ENCODE measurements around the gene SHKBP1.

SHKBP1 gene

DNA sequence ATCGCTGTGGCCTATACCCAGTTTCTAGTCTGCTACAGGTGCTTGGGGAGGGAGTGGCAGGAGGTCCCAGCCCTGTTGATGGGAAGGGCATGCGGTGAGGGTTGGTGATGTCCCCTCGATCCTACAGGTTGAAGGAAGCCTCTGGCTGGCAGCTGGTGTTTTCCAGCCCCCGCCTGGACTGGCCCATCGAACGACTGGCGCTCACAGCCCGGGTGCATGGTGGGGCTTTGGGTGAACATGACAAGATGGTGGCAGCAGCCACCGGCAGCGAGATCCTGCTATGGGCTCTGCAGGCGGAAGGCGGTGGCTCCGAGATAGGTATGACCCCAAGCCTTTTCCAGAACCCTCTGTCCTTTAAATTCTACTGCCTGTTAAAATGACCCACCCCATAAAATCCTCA lies 3.9 kb downstream of the SHKBP1 start:
- Histone ChIP-seq H3K4me1 (no peaks in the 10 kb centered on the region; the same call in 1 of the 2 replicates), H3K27me3 (no peaks in the 10 kb centered on the region), H3K9me3 (no peaks in the 10 kb centered on the region; the same call in 1 of the 2 replicates), H3K4me3 (ENCODE audit: low read depth, low read length) (no peak overlapping the region), H3K36me3 (no peaks in the 10 kb centered on the region; the same call in 1 of the 2 replicates)
- no peak for DNase-seq
- TF ChIP-seq, protein P1, sequence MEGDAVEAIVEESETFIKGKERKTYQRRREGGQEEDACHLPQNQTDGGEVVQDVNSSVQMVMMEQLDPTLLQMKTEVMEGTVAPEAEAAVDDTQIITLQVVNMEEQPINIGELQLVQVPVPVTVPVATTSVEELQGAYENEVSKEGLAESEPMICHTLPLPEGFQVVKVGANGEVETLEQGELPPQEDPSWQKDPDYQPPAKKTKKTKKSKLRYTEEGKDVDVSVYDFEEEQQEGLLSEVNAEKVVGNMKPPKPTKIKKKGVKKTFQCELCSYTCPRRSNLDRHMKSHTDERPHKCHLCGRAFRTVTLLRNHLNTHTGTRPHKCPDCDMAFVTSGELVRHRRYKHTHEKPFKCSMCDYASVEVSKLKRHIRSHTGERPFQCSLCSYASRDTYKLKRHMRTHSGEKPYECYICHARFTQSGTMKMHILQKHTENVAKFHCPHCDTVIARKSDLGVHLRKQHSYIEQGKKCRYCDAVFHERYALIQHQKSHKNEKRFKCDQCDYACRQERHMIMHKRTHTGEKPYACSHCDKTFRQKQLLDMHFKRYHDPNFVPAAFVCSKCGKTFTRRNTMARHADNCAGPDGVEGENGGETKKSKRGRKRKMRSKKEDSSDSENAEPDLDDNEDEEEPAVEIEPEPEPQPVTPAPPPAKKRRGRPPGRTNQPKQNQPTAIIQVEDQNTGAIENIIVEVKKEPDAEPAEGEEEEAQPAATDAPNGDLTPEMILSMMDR (IDR thresholded peaks at IDR 0.05; ENCODE audit: low read depth, low read length) = no peak

DNA sequence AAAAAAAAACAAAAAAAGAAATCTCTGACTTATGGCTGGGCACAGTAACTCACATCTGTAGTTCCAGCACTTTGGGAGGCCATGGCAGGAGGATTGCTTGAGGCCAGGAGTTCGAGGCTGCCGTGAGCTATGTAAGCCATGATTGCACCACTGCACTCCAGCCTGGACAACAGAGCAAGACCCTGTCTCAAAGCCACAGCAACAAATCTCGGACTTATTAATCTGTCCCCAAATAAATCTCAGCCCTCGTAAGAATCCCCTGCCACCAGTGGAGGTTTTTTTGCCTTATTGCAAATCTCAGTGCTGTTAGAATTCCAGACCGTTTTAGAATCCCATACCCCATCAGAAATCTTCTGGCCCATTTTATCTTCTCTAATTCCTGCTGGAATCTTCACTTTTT lies 4.9 kb downstream of the SHKBP1 start:
- no peaks in the 10 kb centered on the region; the same call in 1 of the 2 replicates for H3K9me3 ChIP-seq
- DNase-seq = no peak
- H3K4me1 ChIP-seq = no peaks in the 10 kb centered on the region; the same call in 1 of the 2 replicates
- no peaks in the 10 kb centered on the region for H3K27me3 ChIP-seq
- no peaks in the 10 kb centered on the region; the same call in 1 of the 2 replicates for H3K36me3 ChIP-seq
- TF ChIP-seq, protein P1 (IDR thresholded peaks at IDR 0.05; ENCODE audit: low read depth, low read length) = no peak
- H3K4me3 ChIP-seq (ENCODE audit: low read depth, low read length) = no peak overlapping the region

DNA sequence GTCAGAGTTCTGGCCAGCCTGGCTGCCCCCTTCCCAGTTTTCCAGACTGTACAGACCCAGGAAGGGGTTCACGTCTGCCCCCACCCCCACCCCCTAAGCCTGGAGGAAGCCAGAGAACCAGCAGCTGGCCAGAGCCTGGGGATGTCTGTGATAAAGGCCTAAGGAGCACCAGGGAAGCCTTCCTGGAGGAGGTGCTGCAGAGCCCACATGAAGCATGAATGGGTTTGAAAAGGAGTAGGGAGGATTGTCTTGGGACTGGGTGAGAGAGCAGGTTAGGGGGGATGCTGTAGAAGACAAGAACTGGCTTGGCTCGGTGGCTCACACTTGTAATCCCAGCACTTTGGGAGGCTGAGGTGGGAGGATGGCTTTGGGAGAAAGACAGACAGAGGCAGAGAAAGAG lies 5.8 kb downstream of the SHKBP1 start:
- Histone ChIP-seq H3K36me3 (no peaks in the 10 kb centered on the region; the same call in 1 of the 2 replicates), H3K27me3 (no peaks in the 10 kb centered on the region), H3K9me3 (no peaks in the 10 kb centered on the region; the same call in 1 of the 2 replicates), H3K4me3 (ENCODE audit: low read depth, low read length) (no peak overlapping the region), H3K4me1 (no peaks in the 10 kb centered on the region; the same call in 1 of the 2 replicates)
- DNase-seq = no peak
- TF ChIP-seq, protein P1 (IDR thresholded peaks at IDR 0.05; ENCODE audit: low read depth, low read length) = no peak

DNA sequence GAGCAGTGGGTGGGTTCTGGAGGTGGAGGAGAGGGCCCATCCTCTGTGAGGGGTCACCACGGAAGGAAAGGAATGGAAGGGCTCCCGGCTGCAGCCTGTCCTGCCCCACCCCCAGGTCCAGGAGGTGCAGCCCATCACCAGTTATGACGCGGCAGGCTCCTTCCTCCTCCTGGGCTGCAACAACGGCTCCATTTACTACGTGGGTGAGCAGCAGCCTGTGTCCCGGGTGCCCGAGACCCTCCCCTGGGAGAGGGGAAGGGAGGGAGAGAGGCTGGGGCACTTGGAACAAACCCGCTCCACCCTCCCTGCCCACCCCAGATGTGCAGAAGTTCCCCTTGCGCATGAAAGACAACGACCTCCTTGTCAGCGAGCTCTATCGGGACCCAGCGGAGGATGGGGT lies 6.6 kb downstream of the SHKBP1 start:
- Histone ChIP-seq H3K9me3 (no peaks in the 10 kb centered on the region; the same call in 1 of the 2 replicates), H3K27me3 (no peaks in the 10 kb centered on the region), H3K4me3 (ENCODE audit: low read depth, low read length) (no peak overlapping the region), H3K36me3 (no peaks in the 10 kb centered on the region; the same call in 1 of the 2 replicates), H3K4me1 (no peaks in the 10 kb centered on the region; the same call in 1 of the 2 replicates)
- DNase-seq = no peak
- TF ChIP-seq, protein P1 (IDR thresholded peaks at IDR 0.05; ENCODE audit: low read depth, low read length) = no peak

DNA sequence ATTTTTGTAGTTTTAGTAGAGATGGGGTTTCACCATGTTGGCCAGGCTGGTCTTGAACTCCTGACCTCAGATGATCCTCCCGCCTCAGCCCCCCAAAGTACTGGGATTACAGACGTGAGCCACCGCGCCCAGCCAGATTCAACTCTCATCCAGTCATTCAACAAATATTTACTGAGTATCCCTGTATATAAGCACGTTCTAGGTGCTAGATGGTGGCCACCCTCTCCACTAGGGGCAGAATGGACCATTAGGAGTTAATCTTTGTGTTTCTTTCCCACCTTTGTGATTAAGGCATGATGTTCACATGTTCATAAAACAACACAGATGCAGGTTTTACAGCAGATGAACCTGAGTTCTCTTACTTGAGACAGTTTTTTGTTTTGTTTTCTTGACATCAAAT lies 7.3 kb downstream of the SHKBP1 start:
- H3K4me1 ChIP-seq = no peaks in the 10 kb centered on the region
- no peaks in the 10 kb centered on the region for H3K9me3 ChIP-seq
- H3K36me3 ChIP-seq = no peaks in the 10 kb centered on the region; the same call in 1 of the 2 replicates
- no peak for DNase-seq
- H3K27me3 ChIP-seq = no peaks in the 10 kb centered on the region
- TF ChIP-seq, protein P1 (IDR thresholded peaks at IDR 0.05; ENCODE audit: low read depth, low read length) = peak; percentile 40
- H3K4me3 ChIP-seq (ENCODE audit: low read depth, low read length) = no peak overlapping the region

DNA sequence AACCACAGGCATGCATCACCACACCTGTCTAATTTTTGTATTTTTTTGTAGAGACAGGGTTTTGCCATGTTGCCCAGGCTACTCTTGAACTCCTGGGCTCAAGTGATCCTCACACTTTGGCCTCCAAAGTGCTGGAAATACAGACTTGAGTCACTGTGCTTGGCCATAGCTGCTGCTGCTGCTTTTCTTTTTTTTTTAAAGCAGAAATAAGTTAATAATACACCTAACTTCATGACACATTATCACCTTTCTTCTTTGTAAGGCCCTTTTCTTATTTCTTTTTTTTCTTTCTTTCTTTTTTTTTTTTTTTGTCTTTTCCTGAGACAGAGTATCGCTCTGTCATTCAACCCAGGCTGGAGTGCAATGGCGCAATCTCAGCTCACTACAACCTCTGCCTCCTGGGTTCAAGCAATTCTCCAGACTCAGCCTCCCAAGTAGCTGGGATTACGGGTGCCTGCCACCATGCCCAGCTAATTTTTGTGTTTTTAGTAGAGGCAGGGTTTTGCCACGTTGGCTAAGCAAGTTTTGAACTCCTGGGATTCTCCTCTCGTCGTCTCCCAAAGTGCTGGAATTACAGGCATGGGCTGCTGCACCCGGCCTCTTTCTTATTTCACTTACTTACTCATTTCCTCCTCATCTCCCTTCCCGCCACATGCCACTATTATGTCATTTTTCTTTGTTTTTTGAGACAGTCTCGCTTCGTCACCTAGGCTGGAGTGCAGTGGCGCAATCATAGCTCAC lies 8.7 kb downstream of the SHKBP1 start:
- Histone ChIP-seq H3K4me3 (ENCODE audit: low read depth, low read length) (no peak overlapping the region), H3K4me1 (no peaks in the 10 kb centered on the region), H3K9me3 (no peaks in the 10 kb centered on the region), H3K36me3 (no peaks in the 10 kb centered on the region; the same call in 1 of the 2 replicates), H3K27me3 (no peaks in the 10 kb centered on the region)
- TF ChIP-seq, protein P1 (IDR thresholded peaks at IDR 0.05; ENCODE audit: low read depth, low read length) = no peak
- DNase-seq = no peak

Data from BE2C (cell line).